ENCODE results near the gene ADAMTS17. TPM values are rescaled to one million over a fixed set of nuclear protein-coding genes. Genes with fewer than 3 reads are reported as not detected.

The ADAMTS17 gene
- total and polyA plus RNA-seq, 9 donors, result 3.1 to 8.2 (median 5.2) TPM

- no peak overlapping the region for H3K4me3 ChIP-seq (ENCODE audit: low read length)
- 85% methylated on average over 8 of the region's 8 CpGs for WGBS (ENCODE audit: insufficient coverage)
- DNase-seq, result no peak
- H3K4me1 ChIP-seq (ENCODE audit: control insufficient read depth, insufficient read depth, low read length), result peaks cover 38% of the 10 kb centered on the region
- peaks cover 4% of the 10 kb centered on the region for H3K27me3 ChIP-seq (ENCODE audit: control insufficient read depth, insufficient read depth, low read length)
- no peaks in the 10 kb centered on the region for H3K36me3 ChIP-seq (ENCODE audit: control insufficient read depth, insufficient read depth, low read length)
- no peaks in the 10 kb centered on the region for H3K9me3 ChIP-seq (replicated peaks; ENCODE audit: control insufficient read depth, low read depth, low read length)
- H3K27ac ChIP-seq (ENCODE audit: low read length), result no peak overlapping the region
Observed at GRCh38 chr15:100057281-100057680, 284.5 kb downstream of the ADAMTS17 start.

- Histone ChIP-seq H3K4me1 (ENCODE audit: control insufficient read depth, insufficient read depth, low read length) (peaks cover 31% of the 10 kb centered on the region), H3K27ac (ENCODE audit: low read length) (no peak overlapping the region), H3K27me3 (ENCODE audit: control insufficient read depth, insufficient read depth, low read length) (peaks cover 4% of the 10 kb centered on the region), H3K4me3 (ENCODE audit: low read length) (no peak overlapping the region), H3K36me3 (ENCODE audit: control insufficient read depth, insufficient read depth, low read length) (no peaks in the 10 kb centered on the region), H3K9me3 (replicated peaks; ENCODE audit: control insufficient read depth, low read depth, low read length) (no peaks in the 10 kb centered on the region)
- no peak for DNase-seq
- 94% methylated on average over 12 of the region's 14 CpGs for WGBS (ENCODE audit: insufficient coverage)
Observed at GRCh38 chr15:100056411-100057072, 285.2 kb downstream of the ADAMTS17 start.

- WGBS (ENCODE audit: insufficient coverage), result no CpG with 5 or more reads among the region's 2 CpGs
- Histone ChIP-seq H3K4me3 (ENCODE audit: low read length) (no peak overlapping the region), H3K27me3 (ENCODE audit: control insufficient read depth, insufficient read depth, low read length) (peaks cover 4% of the 10 kb centered on the region), H3K36me3 (ENCODE audit: control insufficient read depth, insufficient read depth, low read length) (no peaks in the 10 kb centered on the region), H3K27ac (ENCODE audit: low read length) (no peak overlapping the region), H3K4me1 (ENCODE audit: control insufficient read depth, insufficient read depth, low read length) (peaks cover 27% of the 10 kb centered on the region), H3K9me3 (replicated peaks; ENCODE audit: control insufficient read depth, low read depth, low read length) (no peaks in the 10 kb centered on the region)
- no peak for DNase-seq
Observed at GRCh38 chr15:100055821-100056220, 286.0 kb downstream of the ADAMTS17 start.

- 90% methylated on average over 3 of the region's 7 CpGs for WGBS (ENCODE audit: insufficient coverage)
Observed at GRCh38 chr15:100054539-100054938, 287.2 kb downstream of the ADAMTS17 start.

GRCh38 chr15:100053474-100054121, 288.2 kb downstream of the ADAMTS17 start:
- peaks cover 6% of the 10 kb centered on the region for H3K4me1 ChIP-seq (ENCODE audit: control insufficient read depth, insufficient read depth, low read length)
- H3K27ac ChIP-seq (ENCODE audit: low read length), result no peak overlapping the region
- DNase-seq, result no peak
- H3K9me3 ChIP-seq (replicated peaks; ENCODE audit: control insufficient read depth, low read depth, low read length), result no peaks in the 10 kb centered on the region
- H3K4me3 ChIP-seq (ENCODE audit: low read length), result no peak overlapping the region
- 53% methylated on average over 8 of the region's 11 CpGs for WGBS (ENCODE audit: insufficient coverage)
- peaks cover 4% of the 10 kb centered on the region for H3K27me3 ChIP-seq (ENCODE audit: control insufficient read depth, insufficient read depth, low read length)
- H3K36me3 ChIP-seq (ENCODE audit: control insufficient read depth, insufficient read depth, low read length), result no peaks in the 10 kb centered on the region

More at GRCh38 chr15:100054539-100054938, 287.2 kb downstream of the ADAMTS17 start:
- Histone ChIP-seq H3K4me3 (ENCODE audit: low read length) (no peak overlapping the region), H3K36me3 (ENCODE audit: control insufficient read depth, insufficient read depth, low read length) (no peaks in the 10 kb centered on the region), H3K4me1 (ENCODE audit: control insufficient read depth, insufficient read depth, low read length) (peaks cover 15% of the 10 kb centered on the region), H3K9me3 (replicated peaks; ENCODE audit: control insufficient read depth, low read depth, low read length) (no peaks in the 10 kb centered on the region), H3K27ac (ENCODE audit: low read length) (no peak overlapping the region), H3K27me3 (ENCODE audit: control insufficient read depth, insufficient read depth, low read length) (peaks cover 4% of the 10 kb centered on the region)
- no peak for DNase-seq

- H3K36me3 ChIP-seq (ENCODE audit: control insufficient read depth, insufficient read depth, low read length), result no peaks in the 10 kb centered on the region
Observed at GRCh38 chr15:100052716-100053473, 288.9 kb downstream of the ADAMTS17 start.

GRCh38 chr15:100050877-100051786, 290.6 kb downstream of the ADAMTS17 start:
- Histone ChIP-seq H3K9me3 (replicated peaks; ENCODE audit: control insufficient read depth, low read depth, low read length) (no peaks in the 10 kb centered on the region), H3K27me3 (ENCODE audit: control insufficient read depth, insufficient read depth, low read length) (no peaks in the 10 kb centered on the region), H3K27ac (ENCODE audit: low read length) (no peak overlapping the region), H3K36me3 (ENCODE audit: control insufficient read depth, insufficient read depth, low read length) (no peaks in the 10 kb centered on the region), H3K4me3 (ENCODE audit: low read length) (no peak overlapping the region), H3K4me1 (ENCODE audit: control insufficient read depth, insufficient read depth, low read length) (peaks cover 5% of the 10 kb centered on the region)
- 85% methylated on average over 10 of the region's 19 CpGs for WGBS (ENCODE audit: insufficient coverage)
- no peak for DNase-seq

More at GRCh38 chr15:100052716-100053473, 288.9 kb downstream of the ADAMTS17 start:
- no peak for DNase-seq
- H3K4me1 ChIP-seq (ENCODE audit: control insufficient read depth, insufficient read depth, low read length), result peaks cover 5% of the 10 kb centered on the region
- H3K4me3 ChIP-seq (ENCODE audit: low read length), result no peak overlapping the region
- peaks cover 4% of the 10 kb centered on the region for H3K27me3 ChIP-seq (ENCODE audit: control insufficient read depth, insufficient read depth, low read length)
- H3K9me3 ChIP-seq (replicated peaks; ENCODE audit: control insufficient read depth, low read depth, low read length), result no peaks in the 10 kb centered on the region
- no peak overlapping the region for H3K27ac ChIP-seq (ENCODE audit: low read length)
- 82% methylated on average over 19 of the region's 19 CpGs for WGBS (ENCODE audit: insufficient coverage)

- H3K9me3 ChIP-seq (replicated peaks; ENCODE audit: control insufficient read depth, low read depth, low read length), result no peaks in the 10 kb centered on the region
- WGBS (ENCODE audit: insufficient coverage), result 84% methylated on average over 8 of the region's 10 CpGs
- no peaks in the 10 kb centered on the region for H3K27me3 ChIP-seq (ENCODE audit: control insufficient read depth, insufficient read depth, low read length)
- no peak for DNase-seq
- no peaks in the 10 kb centered on the region for H3K36me3 ChIP-seq (ENCODE audit: control insufficient read depth, insufficient read depth, low read length)
- H3K27ac ChIP-seq (ENCODE audit: low read length), result no peak overlapping the region
- no peak overlapping the region for H3K4me3 ChIP-seq (ENCODE audit: low read length)
- peaks cover 5% of the 10 kb centered on the region for H3K4me1 ChIP-seq (ENCODE audit: control insufficient read depth, insufficient read depth, low read length)
Observed at GRCh38 chr15:100049936-100050876, 291.6 kb downstream of the ADAMTS17 start.

- Histone ChIP-seq H3K4me1 (ENCODE audit: control insufficient read depth, insufficient read depth, low read length) (peaks cover 5% of the 10 kb centered on the region), H3K27me3 (ENCODE audit: control insufficient read depth, insufficient read depth, low read length) (no peaks in the 10 kb centered on the region), H3K27ac (ENCODE audit: low read length) (no peak overlapping the region), H3K36me3 (ENCODE audit: control insufficient read depth, insufficient read depth, low read length) (no peaks in the 10 kb centered on the region), H3K9me3 (replicated peaks; ENCODE audit: control insufficient read depth, low read depth, low read length) (no peaks in the 10 kb centered on the region), H3K4me3 (ENCODE audit: low read length) (no peak overlapping the region)
- WGBS (ENCODE audit: insufficient coverage), result 100% methylated on average over 1 of the region's 2 CpGs
- DNase-seq, result no peak
Observed at GRCh38 chr15:100049483-100049882, 292.3 kb downstream of the ADAMTS17 start.
